Osteocyte (in vitro differentiated cells): Measurements from ENCODE around the gene ADIPOQ. TPM values are rescaled to one million over a fixed set of nuclear protein-coding genes. Genes with fewer than 3 reads are reported as not detected.

Source experiments
- DNase-seq: peaks from one replicate; pipeline ENCODE4 v3.0.0; 2021; ENCODE audit warnings: mixed read lengths; ENCODE audit not compliant: unreplicated experiment; ENCODE audit errors: extremely low spot score
- H3K27ac Mint-ChIP-seq: one replicate; pipeline ENCODE4 v1.8.0; 2021; ENCODE audit warnings: mild to moderate bottlenecking, mixed read lengths; ENCODE audit not compliant: unreplicated experiment
- H3K27me3 Mint-ChIP-seq: one replicate; pipeline ENCODE4 v1.8.0; 2021; ENCODE audit warnings: mixed read lengths; ENCODE audit not compliant: unreplicated experiment
- H3K36me3 Mint-ChIP-seq: one replicate; pipeline ENCODE4 v1.8.0; 2021; ENCODE audit warnings: mixed read lengths; ENCODE audit not compliant: unreplicated experiment
- H3K4me1 Mint-ChIP-seq: one replicate; pipeline ENCODE4 v1.8.0; 2021; ENCODE audit warnings: mixed read lengths; ENCODE audit not compliant: unreplicated experiment
- H3K4me3 Mint-ChIP-seq: one replicate; pipeline ENCODE4 v1.8.0; 2021; ENCODE audit warnings: mild to moderate bottlenecking, moderate library complexity, mixed read lengths; ENCODE audit not compliant: unreplicated experiment
- H3K9me3 Mint-ChIP-seq: one replicate; pipeline ENCODE4 v1.8.0; 2021; ENCODE audit warnings: mixed read lengths; ENCODE audit not compliant: unreplicated experiment
- total RNA-seq: library from RNA; stranded (reverse); gene quantifications from 2 replicates; pipeline ENCODE4 v1.2.1, GENCODE V29; 2021
- TF ChIP-seq, protein P1 (sequence below): fragments of 200-600 bp; sonication (generic); IDR thresholded peaks from 2 replicates; pipeline ENCODE4 v1.5.0; 2021; ENCODE audit warnings: antibody characterized with exemption, mild to moderate bottlenecking, moderate library complexity

ADIPOQ gene
- total RNA-seq, 1 donor from 2014 or later: not detected

- no peaks in the 10 kb centered on the region for H3K36me3 Mint-ChIP-seq
- TF ChIP-seq, protein P1, sequence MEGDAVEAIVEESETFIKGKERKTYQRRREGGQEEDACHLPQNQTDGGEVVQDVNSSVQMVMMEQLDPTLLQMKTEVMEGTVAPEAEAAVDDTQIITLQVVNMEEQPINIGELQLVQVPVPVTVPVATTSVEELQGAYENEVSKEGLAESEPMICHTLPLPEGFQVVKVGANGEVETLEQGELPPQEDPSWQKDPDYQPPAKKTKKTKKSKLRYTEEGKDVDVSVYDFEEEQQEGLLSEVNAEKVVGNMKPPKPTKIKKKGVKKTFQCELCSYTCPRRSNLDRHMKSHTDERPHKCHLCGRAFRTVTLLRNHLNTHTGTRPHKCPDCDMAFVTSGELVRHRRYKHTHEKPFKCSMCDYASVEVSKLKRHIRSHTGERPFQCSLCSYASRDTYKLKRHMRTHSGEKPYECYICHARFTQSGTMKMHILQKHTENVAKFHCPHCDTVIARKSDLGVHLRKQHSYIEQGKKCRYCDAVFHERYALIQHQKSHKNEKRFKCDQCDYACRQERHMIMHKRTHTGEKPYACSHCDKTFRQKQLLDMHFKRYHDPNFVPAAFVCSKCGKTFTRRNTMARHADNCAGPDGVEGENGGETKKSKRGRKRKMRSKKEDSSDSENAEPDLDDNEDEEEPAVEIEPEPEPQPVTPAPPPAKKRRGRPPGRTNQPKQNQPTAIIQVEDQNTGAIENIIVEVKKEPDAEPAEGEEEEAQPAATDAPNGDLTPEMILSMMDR: no peak
- peaks cover 38% of the 10 kb centered on the region for H3K27me3 Mint-ChIP-seq
- H3K9me3 Mint-ChIP-seq: no peaks in the 10 kb centered on the region
- no peak overlapping the region for H3K27ac Mint-ChIP-seq
- peaks cover 42% of the 10 kb centered on the region for H3K4me1 Mint-ChIP-seq
- DNase-seq: peak; percentile 95
- peak overlapping the region; percentile 69 for H3K4me3 Mint-ChIP-seq
Measured at GRCh38 chr3:186826976-186827857, 15.3 kb upstream of the ADIPOQ start.

DNA sequence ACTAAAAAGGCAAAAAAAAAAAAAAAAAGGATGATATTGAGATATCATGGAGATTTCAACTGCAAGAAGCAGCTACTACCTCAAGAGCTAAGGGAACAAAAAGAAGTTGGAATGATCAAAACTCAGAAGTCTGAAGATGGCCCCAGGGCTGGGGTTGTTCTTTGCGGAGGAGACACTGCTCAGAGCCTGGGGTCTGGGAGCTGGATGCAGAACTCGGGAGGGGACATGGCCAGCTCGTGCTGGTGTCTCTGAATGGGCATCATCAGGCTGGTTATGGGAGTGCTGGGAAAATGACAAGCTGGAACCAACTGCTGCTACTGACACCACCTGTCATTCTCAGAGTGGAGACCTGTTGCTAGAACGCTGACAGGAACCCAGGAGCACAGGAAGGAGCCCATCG, 14.2 kb upstream of the ADIPOQ start:
- TF ChIP-seq, protein P1: no peak
- Mint-ChIP-seq H3K27me3 (peaks cover 50% of the 10 kb centered on the region), H3K36me3 (no peaks in the 10 kb centered on the region), H3K9me3 (no peaks in the 10 kb centered on the region), H3K4me3 (no peak overlapping the region), H3K27ac (no peak overlapping the region), H3K4me1 (peaks cover 31% of the 10 kb centered on the region)
- no peak for DNase-seq

GRCh38 chr3:186831798-186832197, 10.7 kb upstream of the ADIPOQ start:
- no peaks in the 10 kb centered on the region for H3K36me3 Mint-ChIP-seq

DNA sequence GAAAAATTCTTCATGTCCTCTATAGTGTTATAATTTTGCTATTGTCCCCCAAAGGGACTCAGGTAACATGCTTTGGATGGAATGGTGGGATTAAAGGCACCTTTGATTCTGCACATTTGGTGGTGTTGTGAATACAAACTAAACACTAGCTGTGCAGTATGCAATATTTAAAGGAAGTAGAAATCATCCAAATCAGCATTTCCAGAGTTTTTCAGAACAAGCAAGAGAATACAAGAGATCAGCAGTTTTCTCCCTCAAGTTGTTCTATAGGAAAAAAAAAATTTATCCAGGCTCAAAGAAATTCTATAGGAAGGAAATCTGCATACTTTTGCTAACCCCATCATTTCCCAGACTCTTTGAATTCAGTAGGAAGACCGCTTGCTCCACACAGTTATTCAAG, 10.2 kb upstream of the ADIPOQ start:
- H3K27ac Mint-ChIP-seq: no peak overlapping the region
- peaks cover 4% of the 10 kb centered on the region for H3K4me1 Mint-ChIP-seq
- no peaks in the 10 kb centered on the region for H3K9me3 Mint-ChIP-seq
- no peak for DNase-seq
- H3K36me3 Mint-ChIP-seq: no peaks in the 10 kb centered on the region
- no peak overlapping the region for H3K4me3 Mint-ChIP-seq
- peaks cover 67% of the 10 kb centered on the region for H3K27me3 Mint-ChIP-seq
- TF ChIP-seq, protein P1: no peak

More at GRCh38 chr3:186831798-186832197, 10.7 kb upstream of the ADIPOQ start:
- Mint-ChIP-seq H3K27me3 (peaks cover 67% of the 10 kb centered on the region), H3K4me3 (no peak overlapping the region), H3K9me3 (no peaks in the 10 kb centered on the region), H3K27ac (no peak overlapping the region), H3K4me1 (peaks cover 4% of the 10 kb centered on the region)
- TF ChIP-seq, protein P1: no peak
- no peak for DNase-seq

GRCh38 chr3:186839874-186840641, 2.5 kb upstream of the ADIPOQ start:
- Mint-ChIP-seq H3K4me3 (no peak overlapping the region), H3K27ac (no peak overlapping the region), H3K9me3 (no peaks in the 10 kb centered on the region), H3K27me3 (peaks cover 24% of the 10 kb centered on the region), H3K4me1 (no peaks in the 10 kb centered on the region), H3K36me3 (no peaks in the 10 kb centered on the region)
- DNase-seq: peak; percentile 75
- TF ChIP-seq, protein P1: no peak
